ENCODE measurements around the gene INPP4B.
A peak's percentile ranks its signal among the peaks of the same experiment; 100 is the strongest.

The INPP4B gene

GRCh38 chr4:142549248-142549647 lies 296.9 kb downstream of the INPP4B start:
- TF ChIP-seq CTCF (conservative IDR thresholded peaks at IDR 0.05): no peak
- H3K27ac ChIP-seq: peak overlapping the region; percentile 26; the same call in 1 of the 2 replicates

DNA sequence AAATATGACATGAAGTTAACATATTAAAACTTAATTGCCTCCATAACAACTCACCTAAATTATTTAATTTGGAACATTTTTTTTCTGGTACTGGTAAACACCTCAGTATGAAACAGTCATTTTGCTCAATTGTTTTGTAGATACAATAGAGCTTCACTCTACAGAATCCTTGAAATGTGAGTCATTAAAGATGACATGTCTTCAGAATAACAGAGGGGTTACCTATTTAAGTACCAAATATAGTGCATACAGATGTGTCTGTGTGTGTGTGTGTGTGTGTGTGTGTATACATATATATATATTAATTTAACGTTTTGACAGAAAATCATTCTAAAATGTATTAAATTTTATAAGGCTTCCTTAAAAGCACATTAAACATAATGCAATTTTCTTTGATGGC lies 297.6 kb downstream of the INPP4B start:
- TF ChIP-seq CTCF (conservative IDR thresholded peaks at IDR 0.05): no peak

DNA sequence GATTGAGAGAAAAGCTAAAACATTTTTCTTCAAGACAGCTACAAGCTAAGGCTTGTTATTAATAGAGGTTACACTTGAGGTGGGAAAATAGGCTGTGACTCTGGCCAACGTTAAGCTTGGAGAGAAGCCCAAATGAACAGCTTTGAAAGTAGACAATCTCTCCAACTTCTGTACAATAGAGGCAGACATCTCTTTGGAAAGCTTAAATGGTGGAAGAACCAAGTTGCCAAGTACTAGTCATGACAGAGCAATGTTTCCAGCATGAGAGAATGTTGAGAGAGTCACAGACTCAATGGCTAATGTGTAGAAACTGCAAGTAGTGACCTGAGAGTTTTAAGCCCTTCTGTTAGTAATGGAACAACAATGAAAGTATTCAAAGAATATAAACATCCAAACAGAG lies 298.1 kb downstream of the INPP4B start:
- TF ChIP-seq CTCF (conservative IDR thresholded peaks at IDR 0.05): no peak
- no peak overlapping the region for H3K27ac ChIP-seq

More for the DNA sequence above, 297.6 kb downstream of the INPP4B start:
- H3K27ac ChIP-seq: no peak overlapping the region

DNA sequence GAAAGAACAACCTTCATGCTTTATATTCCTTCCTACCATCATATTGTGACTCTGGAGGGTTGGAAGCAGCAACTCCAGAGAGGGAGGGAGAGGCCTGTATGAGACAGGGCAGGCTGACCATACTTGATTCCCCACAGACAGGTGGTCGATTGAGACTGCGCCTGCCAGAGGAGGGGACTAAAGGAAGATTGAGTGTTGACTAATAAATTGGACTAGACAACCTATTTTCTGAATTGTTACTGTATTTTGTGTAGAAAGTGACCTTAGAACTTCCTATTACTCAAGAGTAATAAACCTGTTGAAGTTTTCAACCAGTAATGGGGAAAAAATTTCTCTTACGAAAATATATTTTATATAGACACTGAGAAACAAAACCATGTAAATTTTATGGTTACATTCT lies 301.5 kb downstream of the INPP4B start:
- H3K27ac ChIP-seq: no peak overlapping the region
- TF ChIP-seq CTCF (conservative IDR thresholded peaks at IDR 0.05): no peak

DNA sequence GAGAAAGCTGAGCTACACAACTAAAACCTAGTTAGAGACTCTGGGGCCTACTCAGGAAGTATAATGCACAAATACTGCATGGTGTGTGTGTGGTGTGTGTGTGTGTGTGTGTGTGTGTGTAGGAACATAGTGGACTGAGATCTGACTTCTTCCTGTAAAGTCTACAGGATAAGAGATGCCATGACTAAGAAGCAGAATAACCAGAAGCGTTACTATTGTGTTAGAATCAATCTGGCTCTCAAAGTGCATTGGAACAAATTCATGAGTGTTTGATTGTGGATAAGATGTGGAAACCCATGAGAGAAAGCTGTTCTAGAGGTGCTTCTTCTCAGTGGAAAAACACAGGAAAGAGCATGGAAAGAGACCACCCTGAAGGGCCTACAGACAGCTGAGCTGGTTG lies 302.1 kb downstream of the INPP4B start:
- no peak for TF ChIP-seq CTCF (conservative IDR thresholded peaks at IDR 0.05)

DNA sequence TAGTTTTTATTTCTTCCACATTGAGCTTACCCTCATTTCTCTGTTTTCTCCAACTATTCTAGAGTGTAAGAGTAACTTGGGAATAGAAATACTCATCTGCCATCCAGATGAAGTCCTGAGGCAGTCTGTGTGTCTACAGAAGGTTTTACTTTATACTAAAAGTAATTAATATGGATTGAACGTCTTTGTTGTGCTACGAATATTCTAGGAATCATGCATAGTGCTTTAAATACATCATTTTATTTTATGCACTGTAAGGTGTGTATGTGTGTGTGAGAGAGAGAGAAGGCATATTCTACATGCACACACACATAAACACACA lies 305.7 kb downstream of the INPP4B start:
- no peak overlapping the region for H3K27ac ChIP-seq
- no peak for TF ChIP-seq CTCF (conservative IDR thresholded peaks at IDR 0.05)

More for the DNA sequence above, 302.1 kb downstream of the INPP4B start:
- no peak overlapping the region for H3K27ac ChIP-seq

DNA sequence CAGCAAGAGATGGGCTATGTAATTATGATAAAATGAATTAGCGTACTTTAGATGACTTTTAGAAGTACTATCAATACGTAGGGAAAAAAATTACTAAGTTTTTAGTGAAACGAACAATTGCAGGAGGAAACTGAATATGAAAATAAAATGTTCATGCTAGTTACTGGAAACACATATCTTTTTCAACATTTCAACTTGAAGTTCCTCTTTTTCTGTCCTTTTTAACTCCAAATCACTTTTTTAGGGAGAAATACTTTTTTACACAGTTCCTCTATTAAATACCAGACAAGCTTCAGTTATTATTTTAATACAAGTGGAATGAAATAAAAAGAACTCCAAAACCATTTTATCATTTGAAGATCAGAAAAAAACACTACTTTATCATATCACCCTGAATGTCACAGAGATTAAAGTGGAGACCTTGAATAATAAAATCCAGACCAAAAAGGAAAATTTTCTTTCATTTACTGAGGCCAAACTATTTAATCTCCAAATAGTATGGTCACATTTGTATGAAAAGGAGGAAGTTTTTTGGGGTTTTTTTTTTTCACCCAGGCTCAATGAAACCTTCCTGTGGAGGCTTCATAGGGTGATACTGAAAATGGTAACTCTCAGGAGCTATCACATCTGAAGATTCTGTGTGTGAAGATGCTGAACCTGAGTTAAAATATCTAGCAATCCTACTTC lies 306.2 kb downstream of the INPP4B start:
- no peak for TF ChIP-seq CTCF (conservative IDR thresholded peaks at IDR 0.05)
- H3K27ac ChIP-seq: no peak overlapping the region
